ENCODE results near the gene GPD2. TPM values are rescaled to one million over a fixed set of nuclear protein-coding genes. Genes with fewer than 3 reads are reported as not detected.
"Not testable (repeated sequence)": the region's sequence is repeated elsewhere in the genome, so short reads cannot be mapped to it uniquely, and the experiment has no call there.

GPD2 gene
- total RNA-seq, 4 donors from 2014 or later, result 72.4 to 89.2 (median 79.6) TPM

- WGBS, 2 donors, result 97 to 98% methylated on average over 1 of the region's 1 CpG
- no peaks in the 10 kb centered on the region for H3K36me3 ChIP-seq
- TF ChIP-seq CTCF (IDR thresholded peaks at IDR 0.05) (no peak), POLR2A (IDR thresholded peaks at IDR 0.05) (no peak), EP300 (IDR thresholded peaks at IDR 0.05) (no peak)
- no peak for DNase-seq (ENCODE audit: low spot score in 2 of 2)
- no peaks in the 10 kb centered on the region for H3K9me3 ChIP-seq
- H3K27ac ChIP-seq, result no peak overlapping the region
- no peak overlapping the region for H3K4me3 ChIP-seq
- no peaks in the 10 kb centered on the region for H3K27me3 ChIP-seq
- H3K4me1 ChIP-seq, result peaks cover 0 to 15% (median 0%) of the 10 kb centered on the region in 4 donors
These were observed 54.3 kb downstream of the GPD2 start for GRCh38 chr2:156490466-156490840.

- 71 to 76% methylated on average over 2 of the region's 2 CpGs for WGBS, 2 donors
- H3K9me3 ChIP-seq, result no peaks in the 10 kb centered on the region
- H3K27ac ChIP-seq, result no peak overlapping the region
- no peak for TF ChIP-seq POLR2A (IDR thresholded peaks at IDR 0.05)
- no peak for TF ChIP-seq EP300 (IDR thresholded peaks at IDR 0.05)
- TF ChIP-seq CTCF (IDR thresholded peaks at IDR 0.05), result no peak
- H3K4me3 ChIP-seq, result no peak overlapping the region
- DNase-seq (ENCODE audit: low spot score in 2 of 2), result no peak
- H3K4me1 ChIP-seq, result peaks cover 0 to 15% (median 0%) of the 10 kb centered on the region in 4 donors
- no peaks in the 10 kb centered on the region for H3K27me3 ChIP-seq
- H3K36me3 ChIP-seq, result peaks cover 0 to 5% (median 0%) of the 10 kb centered on the region in 3 donors
These were observed 55.0 kb downstream of the GPD2 start for GRCh38 chr2:156491176-156491575.

- no peak for DNase-seq (ENCODE audit: low spot score in 2 of 2)
- peaks cover 0 to 7% (median 0%) of the 10 kb centered on the region in 3 donors for H3K36me3 ChIP-seq
- no peak overlapping the region for H3K4me3 ChIP-seq
- H3K27me3 ChIP-seq, result no peaks in the 10 kb centered on the region
- H3K4me1 ChIP-seq, result peaks cover 0 to 15% (median 0%) of the 10 kb centered on the region in 4 donors
- no peak for TF ChIP-seq EP300 (IDR thresholded peaks at IDR 0.05)
- TF ChIP-seq POLR2A (IDR thresholded peaks at IDR 0.05), result no peak
- TF ChIP-seq CTCF (IDR thresholded peaks at IDR 0.05), result no peak
- no peaks in the 10 kb centered on the region for H3K9me3 ChIP-seq
- no peak overlapping the region for H3K27ac ChIP-seq
These were observed 56.8 kb downstream of the GPD2 start for GRCh38 chr2:156492979-156493378.

GRCh38 chr2:156495998-156496397 is 59.8 kb downstream of the GPD2 start:
- not testable (repeated sequence) for H3K27me3 ChIP-seq; H3K4me3 ChIP-seq; H3K9me3 ChIP-seq; H3K27ac ChIP-seq; DNase-seq (ENCODE audit: low spot score in 2 of 2); H3K4me1 ChIP-seq; H3K36me3 ChIP-seq
- WGBS, 2 donors, result 79 to 82% methylated on average over 1 of the region's 1 CpG

- no peak overlapping the region for H3K27ac ChIP-seq
- H3K36me3 ChIP-seq, result peaks cover 0 to 11% (median 0%) of the 10 kb centered on the region in 3 donors
- TF ChIP-seq CTCF (IDR thresholded peaks at IDR 0.05), result no peak
- TF ChIP-seq POLR2A (IDR thresholded peaks at IDR 0.05), result no peak
- TF ChIP-seq EP300 (IDR thresholded peaks at IDR 0.05), result no peak
- DNase-seq (ENCODE audit: low spot score in 2 of 2), result no peak
- no peak overlapping the region for H3K4me3 ChIP-seq
- H3K4me1 ChIP-seq, result peaks cover 0 to 3% (median 0%) of the 10 kb centered on the region in 4 donors
- H3K9me3 ChIP-seq, result no peaks in the 10 kb centered on the region
- H3K27me3 ChIP-seq, result no peaks in the 10 kb centered on the region
These were observed 69.5 kb downstream of the GPD2 start for GRCh38 chr2:156505696-156506095.

- no peaks in the 10 kb centered on the region for H3K9me3 ChIP-seq
- WGBS, 2 donors, result 86 to 89% methylated on average over 1 of the region's 1 CpG
- no peaks in the 10 kb centered on the region for H3K27me3 ChIP-seq
- no peak overlapping the region for H3K4me3 ChIP-seq
- H3K4me1 ChIP-seq, result peaks cover 0 to 9% (median 0%) of the 10 kb centered on the region in 4 donors
- TF ChIP-seq POLR2A (IDR thresholded peaks at IDR 0.05), result no peak
- TF ChIP-seq EP300 (IDR thresholded peaks at IDR 0.05), result no peak
- TF ChIP-seq CTCF (IDR thresholded peaks at IDR 0.05), result no peak
- H3K36me3 ChIP-seq, result peaks cover 0 to 42% (median 0%) of the 10 kb centered on the region in 3 donors
- H3K27ac ChIP-seq, result peak overlapping the region in 1 of 4 donors; percentile 13
- DNase-seq (ENCODE audit: low spot score in 2 of 2), result no peak
These were observed 74.9 kb downstream of the GPD2 start for GRCh38 chr2:156511122-156511521.
